Measurements from ENCODE around the gene ANKS1B. TPM values are rescaled to one million over a fixed set of nuclear protein-coding genes. Genes with fewer than 3 reads are reported as not detected.
A peak's percentile ranks its signal among the peaks of the same experiment; 100 is the strongest.

ANKS1B gene
- total RNA-seq, 1 experiment from 2014 or later: 15.1 TPM

- DNase-seq (ENCODE audit: low read depth, low spot score): no peak
- in situ Hi-C loops (cut with HindIII; ENCODE audit: low pct_unique_long_range_greater_than_20kb, low sequenced_read_pairs): no loop called here
Measured at GRCh38 chr12:99200711-99201384, 783.9 kb downstream of the ANKS1B start.

- DNase-seq (ENCODE audit: low read depth, low spot score): no peak
- in situ Hi-C loops (cut with HindIII; ENCODE audit: low pct_unique_long_range_greater_than_20kb, low sequenced_read_pairs): no loop called here
Measured at GRCh38 chr12:99195474-99195873, 789.3 kb downstream of the ANKS1B start.

GRCh38 chr12:99192489-99192888, 792.2 kb downstream of the ANKS1B start:
- in situ Hi-C loops (cut with HindIII; ENCODE audit: low pct_unique_long_range_greater_than_20kb, low sequenced_read_pairs): no loop called here
- DNase-seq (ENCODE audit: low read depth, low spot score): no peak

GRCh38 chr12:99176871-99177270, 807.9 kb downstream of the ANKS1B start:
- in situ Hi-C loops (cut with HindIII; ENCODE audit: low pct_unique_long_range_greater_than_20kb, low sequenced_read_pairs): no loop called here
- DNase-seq (ENCODE audit: low read depth, low spot score): no peak

DNA sequence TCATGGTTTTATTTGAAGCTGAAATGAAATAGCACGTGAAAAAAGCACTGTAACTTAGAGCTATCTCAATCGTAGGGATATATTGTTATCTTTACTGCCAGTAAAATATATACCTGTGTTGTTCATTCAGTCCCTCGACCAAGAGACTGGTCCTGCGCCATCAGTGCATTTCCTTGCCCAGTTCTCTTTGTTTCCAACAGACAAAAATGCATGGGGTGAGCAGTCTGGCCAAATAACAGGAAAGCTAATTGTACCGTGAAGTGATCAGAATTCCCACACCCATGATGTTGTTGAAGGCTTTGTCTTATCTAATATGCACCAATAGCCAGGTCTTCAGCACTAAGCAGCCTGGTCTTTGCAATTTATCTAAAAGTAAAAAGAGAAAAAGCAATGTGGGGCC, 814.3 kb downstream of the ANKS1B start:
- DNase-seq (ENCODE audit: low read depth, low spot score): no peak
- in situ Hi-C loops (cut with HindIII; ENCODE audit: low pct_unique_long_range_greater_than_20kb, low sequenced_read_pairs): no loop called here

- in situ Hi-C loops (cut with HindIII; ENCODE audit: low pct_unique_long_range_greater_than_20kb, low sequenced_read_pairs): no loop called here
- no peak for DNase-seq (ENCODE audit: low read depth, low spot score)
Measured at GRCh38 chr12:99170037-99170436, 814.7 kb downstream of the ANKS1B start.

- in situ Hi-C loops (cut with HindIII; ENCODE audit: low pct_unique_long_range_greater_than_20kb, low sequenced_read_pairs): no loop called here
- no peak for DNase-seq (ENCODE audit: low read depth, low spot score)
Measured at GRCh38 chr12:99157946-99158345, 826.8 kb downstream of the ANKS1B start.

DNA sequence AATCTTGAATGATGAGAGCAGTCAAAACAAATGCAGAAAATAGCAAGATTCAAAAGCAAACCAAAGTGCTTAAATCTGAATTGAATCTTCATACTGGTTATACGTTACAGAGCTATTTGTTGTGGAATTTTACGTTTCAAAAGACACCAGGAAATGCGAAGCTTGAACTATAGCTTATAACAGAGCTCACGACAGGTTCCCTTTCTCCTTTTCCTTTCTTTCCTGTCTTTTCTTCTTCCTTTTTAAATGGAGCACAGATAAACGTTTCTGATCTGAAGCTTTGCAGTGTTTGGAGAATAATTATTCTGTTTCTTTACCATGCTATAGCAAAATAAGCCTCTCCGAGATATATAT, 829.8 kb downstream of the ANKS1B start:
- in situ Hi-C loops (cut with HindIII; ENCODE audit: low pct_unique_long_range_greater_than_20kb, low sequenced_read_pairs): no loop called here
- DNase-seq (ENCODE audit: low read depth, low spot score): no peak

- DNase-seq (ENCODE audit: low read depth, low spot score): no peak
- in situ Hi-C loops (cut with HindIII; ENCODE audit: low pct_unique_long_range_greater_than_20kb, low sequenced_read_pairs): no loop called here
Measured at GRCh38 chr12:99154216-99154982, 830.3 kb downstream of the ANKS1B start.

DNA sequence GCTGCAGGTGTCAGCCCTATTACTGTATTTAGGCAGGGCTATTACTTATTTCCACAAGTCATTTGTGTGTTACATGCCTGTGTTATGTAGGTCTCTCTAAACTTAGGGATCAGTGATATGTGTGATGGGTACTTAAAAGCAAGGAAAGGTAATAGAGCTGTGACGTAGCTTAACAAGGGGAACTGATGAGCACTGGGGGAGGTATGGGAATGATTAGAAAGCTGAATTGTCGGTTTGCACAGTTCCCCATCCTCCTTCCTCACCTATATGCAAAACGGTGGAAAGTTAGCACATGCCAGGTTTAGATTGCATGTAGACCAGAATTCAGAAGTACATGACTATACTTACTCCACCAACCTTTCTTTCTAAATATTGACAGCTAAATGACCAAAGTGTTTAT, 831.4 kb downstream of the ANKS1B start:
- in situ Hi-C loops (cut with HindIII; ENCODE audit: low pct_unique_long_range_greater_than_20kb, low sequenced_read_pairs): no loop called here
- no peak for DNase-seq (ENCODE audit: low read depth, low spot score)

GRCh38 chr12:99152337-99152736, 832.4 kb downstream of the ANKS1B start:
- in situ Hi-C loops (cut with HindIII; ENCODE audit: low pct_unique_long_range_greater_than_20kb, low sequenced_read_pairs): no loop called here
- DNase-seq (ENCODE audit: low read depth, low spot score): no peak

DNA sequence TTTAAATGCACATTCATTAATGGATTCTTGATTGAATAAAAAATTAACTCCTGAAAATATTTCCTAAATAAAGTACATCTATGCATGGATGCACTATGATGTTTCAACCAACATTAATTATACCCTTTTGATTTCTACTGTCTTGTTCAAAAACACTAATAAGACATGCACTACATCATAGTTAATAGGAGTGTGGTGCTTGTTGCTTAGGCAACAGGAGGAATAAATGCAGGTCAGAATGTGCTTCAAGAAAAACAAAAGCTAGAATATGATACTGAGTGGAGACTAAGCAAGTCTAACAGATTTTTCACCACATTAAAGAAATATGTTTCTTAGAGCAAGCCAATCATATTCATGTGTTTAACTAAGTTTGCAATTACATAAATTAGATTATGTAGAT, 833.0 kb downstream of the ANKS1B start:
- DNase-seq (ENCODE audit: low read depth, low spot score): no peak
- in situ Hi-C loops (cut with HindIII; ENCODE audit: low pct_unique_long_range_greater_than_20kb, low sequenced_read_pairs): no loop called here

DNA sequence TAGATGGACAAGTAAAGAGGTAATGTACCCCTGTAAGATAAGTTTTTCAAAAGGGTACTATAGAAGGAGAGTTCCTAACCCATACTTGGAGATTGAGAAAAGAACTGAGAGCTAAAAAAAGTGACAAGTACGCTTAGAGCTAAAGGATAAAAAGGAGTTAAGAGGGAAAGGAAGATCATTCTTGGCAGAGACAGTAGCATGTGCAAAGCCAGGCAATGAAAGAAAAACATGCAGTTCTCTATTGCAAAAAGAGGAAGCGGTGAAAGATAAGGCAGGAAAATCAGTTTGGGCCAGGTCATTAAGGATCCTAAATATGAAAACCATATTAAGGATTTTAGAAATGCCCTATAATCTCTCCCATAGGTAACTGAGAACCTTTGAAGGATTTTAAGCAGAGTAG, 837.6 kb downstream of the ANKS1B start:
- in situ Hi-C loops (cut with HindIII; ENCODE audit: low pct_unique_long_range_greater_than_20kb, low sequenced_read_pairs): no loop called here
- DNase-seq (ENCODE audit: low read depth, low spot score): no peak

- in situ Hi-C loops (cut with HindIII; ENCODE audit: low pct_unique_long_range_greater_than_20kb, low sequenced_read_pairs): no loop called here
- DNase-seq (ENCODE audit: low read depth, low spot score): no peak
Measured at GRCh38 chr12:99146730-99147129, 838.0 kb downstream of the ANKS1B start.

- in situ Hi-C loops (cut with HindIII; ENCODE audit: low pct_unique_long_range_greater_than_20kb, low sequenced_read_pairs): no loop called here
- DNase-seq (ENCODE audit: low read depth, low spot score): peak; percentile 16
Measured at GRCh38 chr12:99146185-99146584, 838.6 kb downstream of the ANKS1B start.

DNA sequence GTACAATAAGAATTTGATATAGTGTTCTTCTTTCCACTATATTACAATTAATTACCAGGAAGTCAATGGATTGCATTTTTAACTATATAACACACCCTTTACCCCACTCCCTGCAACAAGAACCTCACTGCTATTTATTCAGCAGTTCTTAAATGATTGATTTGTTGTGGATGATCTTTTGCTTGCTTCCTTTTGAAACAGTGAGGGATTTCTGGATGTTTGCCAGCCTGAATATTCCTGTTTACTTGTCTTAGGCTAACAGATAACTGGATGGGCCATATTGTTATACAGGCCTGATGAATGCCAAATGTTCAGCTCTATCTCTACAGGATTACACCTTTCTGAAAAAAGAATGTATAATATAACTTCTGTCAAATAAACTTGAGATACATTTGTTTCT, 842.1 kb downstream of the ANKS1B start:
- in situ Hi-C loops (cut with HindIII; ENCODE audit: low pct_unique_long_range_greater_than_20kb, low sequenced_read_pairs): no loop called here
- no peak for DNase-seq (ENCODE audit: low read depth, low spot score)

- no peak for DNase-seq (ENCODE audit: low read depth, low spot score)
- in situ Hi-C loops (cut with HindIII; ENCODE audit: low pct_unique_long_range_greater_than_20kb, low sequenced_read_pairs): no loop called here
Measured at GRCh38 chr12:99140017-99140720, 844.6 kb downstream of the ANKS1B start.

DNA sequence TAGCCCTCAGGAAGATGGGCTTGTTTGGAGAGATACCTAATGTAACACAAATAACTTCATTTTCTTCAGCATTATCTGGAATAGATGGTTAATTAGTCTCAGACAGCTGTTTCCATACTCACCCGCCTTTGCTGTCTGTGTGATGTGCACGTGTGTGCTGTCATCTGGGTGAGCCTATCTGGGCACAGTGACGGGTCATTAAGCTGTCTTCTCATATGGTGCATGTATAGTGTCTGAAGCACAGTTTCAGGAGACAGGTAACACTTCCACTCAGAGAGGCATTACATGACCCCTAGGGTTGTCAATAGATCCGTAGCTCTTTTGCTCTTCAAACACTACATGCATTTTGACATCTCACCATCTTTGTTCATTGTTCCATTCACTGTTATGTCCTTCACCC, 846.3 kb downstream of the ANKS1B start:
- in situ Hi-C loops (cut with HindIII; ENCODE audit: low pct_unique_long_range_greater_than_20kb, low sequenced_read_pairs): no loop called here
- DNase-seq (ENCODE audit: low read depth, low spot score): no peak

All from SK-MEL-5 (cell line).